DND-41 (cell line): ENCODE measurements around the gene RTF2.

ENCODE experiments used
- ATAC-seq: fragments of 200-7000 bp; cut with Tn5 transposase; 3 replicates; pipeline ENCODE4 v1.9.1; 2021; ENCODE audit warnings: low read depth; ENCODE audit not compliant: insufficient read depth
- DNase-seq: peaks from one replicate; pipeline ENCODE4 v3.0.0-alpha.2; 2020
- H2AFZ ChIP-seq: 2 replicates; pipeline ENCODE4 v1.6.0; 2012; ENCODE audit warnings: low read depth, low read length
- H3K27ac ChIP-seq: 2 replicates; pipeline ENCODE4 v1.5.1; 2012; ENCODE audit warnings: low read length, inconsistent platforms
- H3K27me3 ChIP-seq: fragments of 200-600 bp; sonication (generic); 2 replicates; pipeline ENCODE4 v1.6.0; 2012; ENCODE audit warnings: low read length, mild to moderate bottlenecking, inconsistent platforms; ENCODE audit not compliant: insufficient read depth, poor library complexity
- H3K36me3 ChIP-seq: 2 replicates; pipeline ENCODE4 v1.5.1; 2012; ENCODE audit warnings: low read length, inconsistent platforms; ENCODE audit not compliant: insufficient read depth
- H3K4me1 ChIP-seq: 2 replicates; pipeline ENCODE4 v1.5.1; 2012; ENCODE audit warnings: mild to moderate bottlenecking, low read length; ENCODE audit not compliant: insufficient read depth
- H3K4me2 ChIP-seq: 2 replicates; pipeline ENCODE4 v1.6.0; 2012; ENCODE audit warnings: mild to moderate bottlenecking, moderate library complexity, low read length, inconsistent platforms; ENCODE audit not compliant: insufficient read depth
- H3K4me3 ChIP-seq, 2 experiments: fragments of 200-600 bp in 1 of 2; shearing (Covaris generic) in 1 of 2; 2 replicates each; pipeline ENCODE4 v1.5.1; 2012 to 2016; ENCODE audit warnings: inconsistent platforms in 2 of 2, low read length in 2 of 2, mild to moderate bottlenecking in 2 of 2, low read depth in 1 of 2, moderate library complexity in 1 of 2
- H3K79me2 ChIP-seq: 2 replicates; pipeline ENCODE4 v1.6.0; 2012; ENCODE audit warnings: low read length, inconsistent platforms; ENCODE audit not compliant: insufficient read depth
- H3K9ac ChIP-seq: 2 replicates; pipeline ENCODE4 v1.6.0; 2012; ENCODE audit warnings: low read depth, mild to moderate bottlenecking, inconsistent platforms, low read length, moderate library complexity
- H3K9me3 ChIP-seq: 2 replicates; pipeline ENCODE4 v1.5.1; 2012; ENCODE audit warnings: low read length, moderate library complexity, mild to moderate bottlenecking, inconsistent platforms; ENCODE audit not compliant: insufficient read depth, severe bottlenecking
- H4K20me1 ChIP-seq: 2 replicates; pipeline ENCODE4 v1.6.0; 2012; ENCODE audit warnings: low read length; ENCODE audit not compliant: insufficient read depth
- EZH2 ChIP-seq: IDR thresholded peaks from 3 replicates; pipeline ENCODE4 v1.6.1; 2012; ENCODE audit warnings: borderline replicate concordance, low read depth, mild to moderate bottlenecking, moderate library complexity, low read length, inconsistent platforms; ENCODE audit not compliant: severe bottlenecking
- TF ChIP-seq, protein P1 (sequence below): IDR thresholded peaks from 2 replicates; pipeline ENCODE4 v1.5.1; 2012; ENCODE audit warnings: borderline replicate concordance, low read length, moderate library complexity, mild to moderate bottlenecking; ENCODE audit not compliant: poor library complexity, severe bottlenecking; ENCODE audit errors: extremely low read depth

RTF2 gene

GRCh38 chr20:56517211-56517610, 48.8 kb downstream of the RTF2 start:
- peaks cover 24% of the 10 kb centered on the region for H3K9me3 ChIP-seq
- 0 out of 2 replicates have a peak, but pooled peaks cover 8% of the 10 kb centered on the region for H4K20me1 ChIP-seq
- DNase-seq (no peak), ATAC-seq (no peak)
- TF ChIP-seq EZH2 = no peak
- TF ChIP-seq, protein P1, sequence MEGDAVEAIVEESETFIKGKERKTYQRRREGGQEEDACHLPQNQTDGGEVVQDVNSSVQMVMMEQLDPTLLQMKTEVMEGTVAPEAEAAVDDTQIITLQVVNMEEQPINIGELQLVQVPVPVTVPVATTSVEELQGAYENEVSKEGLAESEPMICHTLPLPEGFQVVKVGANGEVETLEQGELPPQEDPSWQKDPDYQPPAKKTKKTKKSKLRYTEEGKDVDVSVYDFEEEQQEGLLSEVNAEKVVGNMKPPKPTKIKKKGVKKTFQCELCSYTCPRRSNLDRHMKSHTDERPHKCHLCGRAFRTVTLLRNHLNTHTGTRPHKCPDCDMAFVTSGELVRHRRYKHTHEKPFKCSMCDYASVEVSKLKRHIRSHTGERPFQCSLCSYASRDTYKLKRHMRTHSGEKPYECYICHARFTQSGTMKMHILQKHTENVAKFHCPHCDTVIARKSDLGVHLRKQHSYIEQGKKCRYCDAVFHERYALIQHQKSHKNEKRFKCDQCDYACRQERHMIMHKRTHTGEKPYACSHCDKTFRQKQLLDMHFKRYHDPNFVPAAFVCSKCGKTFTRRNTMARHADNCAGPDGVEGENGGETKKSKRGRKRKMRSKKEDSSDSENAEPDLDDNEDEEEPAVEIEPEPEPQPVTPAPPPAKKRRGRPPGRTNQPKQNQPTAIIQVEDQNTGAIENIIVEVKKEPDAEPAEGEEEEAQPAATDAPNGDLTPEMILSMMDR = no peak
- H3K9ac ChIP-seq = no peak overlapping the region
- no peak overlapping the region for H3K4me2 ChIP-seq
- H3K4me3 ChIP-seq = no peak overlapping the region
- no peaks in the 10 kb centered on the region for H3K79me2 ChIP-seq
- H2AFZ ChIP-seq = no peak overlapping the region
- H3K27me3 ChIP-seq = no peaks in the 10 kb centered on the region
- peaks cover 76% of the 10 kb centered on the region for H3K36me3 ChIP-seq
- H3K27ac ChIP-seq = no peak overlapping the region
- H3K4me1 ChIP-seq = no peaks in the 10 kb centered on the region

GRCh38 chr20:56517641-56518040, 49.2 kb downstream of the RTF2 start:
- Histone ChIP-seq H3K36me3 (peaks cover 72% of the 10 kb centered on the region), H4K20me1 (0 out of 2 replicates have a peak, but pooled peaks cover 4% of the 10 kb centered on the region)
- TF ChIP-seq, protein P1 = no peak
- no peak for TF ChIP-seq EZH2

DNA sequence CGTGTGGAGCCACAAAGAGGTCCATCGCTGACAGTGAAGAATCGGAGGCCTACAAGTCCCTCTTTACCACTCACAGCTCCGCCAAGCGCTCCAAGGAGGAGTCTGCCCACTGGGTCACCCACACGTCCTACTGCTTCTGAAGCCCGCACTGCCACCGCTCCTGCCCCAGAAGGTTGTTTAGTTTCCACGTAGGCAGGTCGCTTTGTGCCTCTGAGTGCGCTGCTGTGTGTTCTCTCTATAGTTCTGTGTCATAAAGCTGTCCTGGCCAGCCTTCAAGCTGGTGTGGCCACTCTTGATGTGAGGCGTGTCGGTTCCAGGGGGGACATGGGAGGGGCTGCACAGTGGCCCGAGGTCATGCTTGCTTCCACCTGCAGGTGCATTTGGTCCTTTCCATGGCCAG, 49.7 kb downstream of the RTF2 start:
- Histone ChIP-seq H3K27ac (no peak overlapping the region), H3K4me3 (no peak overlapping the region), H3K4me1 (no peaks in the 10 kb centered on the region), H2AFZ (no peak overlapping the region), H3K79me2 (no peaks in the 10 kb centered on the region), H4K20me1 (0 out of 2 replicates have a peak, but pooled peaks cover 4% of the 10 kb centered on the region), H3K9me3 (peaks cover 24% of the 10 kb centered on the region), H3K27me3 (no peaks in the 10 kb centered on the region), H3K4me2 (no peak overlapping the region), H3K9ac (no peak overlapping the region), H3K36me3 (peaks cover 67% of the 10 kb centered on the region)
- TF ChIP-seq EZH2 = no peak
- TF ChIP-seq, protein P1 = no peak
- DNase-seq (no peak), ATAC-seq (no peak)

More at GRCh38 chr20:56517641-56518040, 49.2 kb downstream of the RTF2 start:
- H3K4me3 ChIP-seq = no peak overlapping the region
- DNase-seq (no peak), ATAC-seq (no peak)
- H3K9ac ChIP-seq = no peak overlapping the region
- no peak overlapping the region for H2AFZ ChIP-seq
- H3K27ac ChIP-seq = no peak overlapping the region
- no peaks in the 10 kb centered on the region for H3K79me2 ChIP-seq
- H3K4me1 ChIP-seq = no peaks in the 10 kb centered on the region
- peaks cover 24% of the 10 kb centered on the region for H3K9me3 ChIP-seq
- no peak overlapping the region for H3K4me2 ChIP-seq
- H3K27me3 ChIP-seq = no peaks in the 10 kb centered on the region
